HepG2 (cell line): ENCODE results near the gene ABCG5. TPM values are rescaled to one million over a fixed set of nuclear protein-coding genes. Genes with fewer than 3 reads are reported as not detected.

ENCODE experiments used
- FOXA1 ChIP-seq, 2 experiments: fragments of 450-650 bp in 1 of 2; sonication (generic) in 1 of 2; formaldehyde crosslinking in 1 of 2; IDR thresholded peaks; 2 replicates each; pipeline versions ENCODE4 v1.4.0 to v1.6.1; 2016 to 2020; ENCODE audit warnings: missing genetic modification reagents in 1 of 2
- NFRKB ChIP-seq: fragments of 450-650 bp; IDR thresholded peaks from 2 replicates; pipeline ENCODE4 v1.6.1; 2017
- ONECUT2 ChIP-seq: sonication (generic); formaldehyde crosslinking; IDR thresholded peaks from 2 replicates; pipeline ENCODE4 v1.4.0; 2020; ENCODE audit warnings: missing genetic modification reagents
- RNF2 ChIP-seq: fragments of 450-650 bp; conservative IDR thresholded peaks from 2 replicates; pipeline ENCODE4 v1.6.1; 2016; ENCODE audit warnings: low read depth
- SNRNP70 ChIP-seq: fragments of 200-400 bp; formaldehyde crosslinking; IDR thresholded peaks from 2 replicates; pipeline ENCODE4 v1.6.1; 2017; ENCODE audit warnings: mild to moderate bottlenecking, low read depth, low read length, moderate library complexity
- TAF15 ChIP-seq: fragments of 200-400 bp; formaldehyde crosslinking; IDR thresholded peaks from one replicate; pipeline ENCODE4 v1.6.1; 2018; ENCODE audit warnings: mild to moderate bottlenecking, low read depth, low read length; ENCODE audit not compliant: poor library complexity, severe bottlenecking
- TCF7 ChIP-seq: sonication (generic); IDR thresholded peaks from 2 replicates; pipeline ENCODE4 v1.6.1; 2016; ENCODE audit warnings: antibody characterized with exemption, low read depth
- ZBTB3 ChIP-seq: sonication (generic); formaldehyde crosslinking; IDR thresholded peaks from 2 replicates; pipeline ENCODE4 v1.4.0; 2020; ENCODE audit warnings: low read depth, mild to moderate bottlenecking, moderate library complexity, missing genetic modification reagents, borderline replicate concordance
- ZNF569 ChIP-seq: sonication (generic); formaldehyde crosslinking; IDR thresholded peaks from 2 replicates; pipeline ENCODE4 v1.5.0; 2020; ENCODE audit warnings: mild to moderate bottlenecking, missing genetic modification reagents, moderate library complexity, borderline replicate concordance
- ZNF670 ChIP-seq: sonication (generic); formaldehyde crosslinking; IDR thresholded peaks from 2 replicates; pipeline ENCODE4 v1.8.0; 2022; ENCODE audit warnings: mild to moderate bottlenecking, missing genetic modification reagents, borderline replicate concordance
- polyA plus RNA-seq, 8 experiments: library from polyadenylated mRNA; depleted of rRNA in 3 of 8; stranded (reverse) in 7 of 8; unstranded in 1 of 8; fragments of >200 nt; fragmentation: Illumina TruSeq in 4 of 8; extraction: Trizol in 4 of 8; gene quantifications; 2 replicates each; pipeline versions ENCODE4 v1.2.1 to v1.2.3, GENCODE V29; 2011 to 2016; ENCODE audit warnings: low read depth in 4 of 8, missing spikeins in 1 of 8, mixed read lengths in 1 of 8; ENCODE audit not compliant: insufficient read depth in 1 of 8
- total RNA-seq, 5 experiments: library from RNA; depleted of rRNA; stranded (reverse); fragments of >200 nt; fragmentation: Illumina TruSeq; extraction: Trizol; gene quantifications; 2 replicates each; pipeline ENCODE4 v1.2.3, GENCODE V29; 2016; ENCODE audit warnings: low read depth in 1 of 5
- TF ChIP-seq, protein P1 (sequence below): IDR thresholded peaks from 2 replicates; pipeline ENCODE4 v1.6.1; 2016; ENCODE audit warnings: missing biosample characterization, missing genetic modification reagents, low read depth
- TF ChIP-seq, protein P2 (sequence below): IDR thresholded peaks from 2 replicates; pipeline ENCODE4 v1.6.1; 2016; ENCODE audit warnings: low read depth
- TF ChIP-seq, protein P3 (sequence below): sonication (generic); formaldehyde crosslinking; IDR thresholded peaks from 2 replicates; pipeline ENCODE4 v1.5.0; 2020; ENCODE audit warnings: missing genetic modification reagents, mild to moderate bottlenecking, borderline replicate concordance
- TF ChIP-seq, protein P4 (sequence below): sonication (generic); formaldehyde crosslinking; IDR thresholded peaks from 2 replicates; pipeline ENCODE4 v1.5.0; 2020; ENCODE audit warnings: mild to moderate bottlenecking, missing genetic modification reagents
- TF ChIP-seq, protein P5 (sequence below): sonication (generic); formaldehyde crosslinking; IDR thresholded peaks from 2 replicates; pipeline ENCODE4 v1.4.0; 2020; ENCODE audit warnings: missing genetic modification reagents

ABCG5 gene
- total and polyA plus RNA-seq, 2 of the 13 experiments (the other 11 are each of a cell fraction or from before 2014, with no cell fraction given) = 15.1 to 39.0 TPM

DNA sequence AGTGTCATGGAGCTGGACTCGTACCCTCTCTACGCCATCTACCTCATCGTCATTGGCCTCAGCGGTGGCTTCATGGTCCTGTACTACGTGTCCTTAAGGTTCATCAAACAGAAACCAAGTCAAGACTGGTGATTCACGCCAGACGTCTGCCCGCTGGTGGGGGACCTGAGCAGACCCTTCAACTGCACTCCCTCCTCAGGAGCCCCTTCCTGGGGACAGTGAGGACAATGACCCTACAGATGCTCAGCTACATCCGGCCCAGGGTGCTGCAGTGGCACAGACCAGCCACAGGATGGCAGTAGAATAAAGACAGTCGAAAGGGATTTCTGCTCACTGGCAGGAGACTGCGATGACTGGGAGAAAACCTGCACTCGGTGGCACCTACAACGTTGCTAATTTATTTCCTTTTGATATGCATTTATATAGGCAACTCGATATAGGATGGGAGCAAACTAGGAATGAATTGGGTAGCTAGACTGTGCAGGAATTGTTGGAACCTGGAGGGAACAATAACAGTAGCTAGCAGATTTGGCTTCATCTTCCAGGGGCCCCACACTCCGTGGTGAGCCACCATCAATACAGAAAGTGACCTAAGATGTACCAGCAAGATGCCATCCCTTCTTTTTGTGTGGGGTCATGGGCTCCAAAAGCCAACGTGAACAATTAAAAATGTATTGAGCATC, 39.3 kb upstream of the ABCG5 start (continued):
- TF ChIP-seq, protein P1, sequence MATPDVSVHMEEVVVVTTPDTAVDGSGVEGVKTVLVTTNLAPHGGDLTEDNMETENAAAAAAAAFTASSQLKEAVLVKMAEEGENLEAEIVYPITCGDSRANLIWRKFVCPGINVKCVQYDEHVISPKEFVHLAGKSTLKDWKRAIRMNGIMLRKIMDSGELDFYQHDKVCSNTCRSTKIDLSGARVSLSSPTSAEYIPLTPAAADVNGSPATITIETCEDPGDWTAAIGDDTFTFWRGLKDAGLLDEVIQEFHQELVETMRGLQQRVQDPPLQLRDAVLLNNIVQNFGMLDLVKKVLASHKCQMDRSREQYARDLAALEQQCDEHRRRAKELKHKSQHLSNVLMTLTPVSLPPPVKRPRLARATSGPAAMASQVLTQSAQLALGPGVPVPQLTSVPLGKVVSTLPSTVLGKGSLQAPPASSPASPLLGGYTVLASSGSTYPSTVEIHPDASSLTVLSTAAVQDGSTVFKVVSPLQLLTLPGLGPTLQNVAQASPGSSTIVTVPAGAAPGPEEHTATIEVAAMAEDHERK (CRISPR knock-in tag) = no peak
- TF ChIP-seq, protein P2, sequence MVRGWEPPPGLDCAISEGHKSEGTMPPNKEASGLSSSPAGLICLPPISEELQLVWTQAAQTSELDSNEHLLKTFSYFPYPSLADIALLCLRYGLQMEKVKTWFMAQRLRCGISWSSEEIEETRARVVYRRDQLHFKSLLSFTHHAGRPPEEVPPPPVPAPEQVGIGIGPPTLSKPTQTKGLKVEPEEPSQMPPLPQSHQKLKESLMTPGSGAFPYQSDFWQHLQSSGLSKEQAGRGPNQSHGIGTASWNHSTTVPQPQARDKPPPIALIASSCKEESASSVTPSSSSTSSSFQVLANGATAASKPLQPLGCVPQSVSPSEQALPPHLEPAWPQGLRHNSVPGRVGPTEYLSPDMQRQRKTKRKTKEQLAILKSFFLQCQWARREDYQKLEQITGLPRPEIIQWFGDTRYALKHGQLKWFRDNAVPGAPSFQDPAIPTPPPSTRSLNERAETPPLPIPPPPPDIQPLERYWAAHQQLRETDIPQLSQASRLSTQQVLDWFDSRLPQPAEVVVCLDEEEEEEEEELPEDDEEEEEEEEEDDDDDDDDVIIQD (CRISPR knock-in tag) = no peak
- TF ChIP-seq ONECUT2 (CRISPR knock-in tag) (no peak), SNRNP70 (no peak), TCF7 (no peak), ZNF569 (CRISPR knock-in tag) (no peak), TAF15 (no peak), ZBTB3 (CRISPR knock-in tag) (no peak), ZNF670 (no peak), NFRKB (no peak), RNF2 (no peak), FOXA1 (IDR thresholded peaks at IDR 0.05) (no peak), FOXA1 (CRISPR knock-in tag; IDR thresholded peaks at IDR 0.05) (no peak)
- TF ChIP-seq, protein P3, sequence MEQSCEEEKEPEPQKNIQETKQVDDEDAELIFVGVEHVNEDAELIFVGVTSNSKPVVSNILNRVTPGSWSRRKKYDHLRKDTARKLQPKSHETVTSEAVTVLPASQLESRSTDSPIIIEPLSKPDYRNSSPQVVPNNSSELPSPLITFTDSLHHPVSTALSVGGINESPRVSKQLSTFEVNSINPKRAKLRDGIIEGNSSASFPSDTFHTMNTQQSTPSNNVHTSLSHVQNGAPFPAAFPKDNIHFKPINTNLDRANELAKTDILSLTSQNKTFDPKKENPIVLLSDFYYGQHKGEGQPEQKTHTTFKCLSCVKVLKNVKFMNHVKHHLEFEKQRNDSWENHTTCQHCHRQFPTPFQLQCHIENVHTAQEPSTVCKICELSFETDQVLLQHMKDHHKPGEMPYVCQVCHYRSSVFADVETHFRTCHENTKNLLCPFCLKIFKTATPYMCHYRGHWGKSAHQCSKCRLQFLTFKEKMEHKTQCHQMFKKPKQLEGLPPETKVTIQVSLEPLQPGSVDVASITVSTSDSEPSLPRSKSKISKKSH = 0 out of 2 replicates have a peak, but pooled peaks have one; percentile 67
- TF ChIP-seq, protein P4, sequence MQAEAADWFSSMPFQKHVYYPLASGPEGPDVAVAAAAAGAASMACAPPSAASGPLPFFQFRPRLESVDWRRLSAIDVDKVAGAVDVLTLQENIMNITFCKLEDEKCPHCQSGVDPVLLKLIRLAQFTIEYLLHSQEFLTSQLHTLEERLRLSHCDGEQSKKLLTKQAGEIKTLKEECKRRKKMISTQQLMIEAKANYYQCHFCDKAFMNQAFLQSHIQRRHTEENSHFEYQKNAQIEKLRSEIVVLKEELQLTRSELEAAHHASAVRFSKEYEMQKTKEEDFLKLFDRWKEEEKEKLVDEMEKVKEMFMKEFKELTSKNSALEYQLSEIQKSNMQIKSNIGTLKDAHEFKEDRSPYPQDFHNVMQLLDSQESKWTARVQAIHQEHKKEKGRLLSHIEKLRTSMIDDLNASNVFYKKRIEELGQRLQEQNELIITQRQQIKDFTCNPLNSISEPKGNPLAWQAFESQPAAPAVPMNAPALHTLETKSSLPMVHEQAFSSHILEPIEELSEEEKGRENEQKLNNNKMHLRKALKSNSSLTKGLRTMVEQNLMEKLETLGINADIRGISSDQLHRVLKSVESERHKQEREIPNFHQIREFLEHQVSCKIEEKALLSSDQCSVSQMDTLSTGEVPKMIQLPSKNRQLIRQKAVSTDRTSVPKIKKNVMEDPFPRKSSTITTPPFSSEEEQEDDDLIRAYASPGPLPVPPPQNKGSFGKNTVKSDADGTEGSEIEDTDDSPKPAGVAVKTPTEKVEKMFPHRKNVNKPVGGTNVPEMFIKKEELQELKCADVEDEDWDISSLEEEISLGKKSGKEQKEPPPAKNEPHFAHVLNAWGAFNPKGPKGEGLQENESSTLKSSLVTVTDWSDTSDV (CRISPR knock-in tag) = no peak
- TF ChIP-seq, protein P5, sequence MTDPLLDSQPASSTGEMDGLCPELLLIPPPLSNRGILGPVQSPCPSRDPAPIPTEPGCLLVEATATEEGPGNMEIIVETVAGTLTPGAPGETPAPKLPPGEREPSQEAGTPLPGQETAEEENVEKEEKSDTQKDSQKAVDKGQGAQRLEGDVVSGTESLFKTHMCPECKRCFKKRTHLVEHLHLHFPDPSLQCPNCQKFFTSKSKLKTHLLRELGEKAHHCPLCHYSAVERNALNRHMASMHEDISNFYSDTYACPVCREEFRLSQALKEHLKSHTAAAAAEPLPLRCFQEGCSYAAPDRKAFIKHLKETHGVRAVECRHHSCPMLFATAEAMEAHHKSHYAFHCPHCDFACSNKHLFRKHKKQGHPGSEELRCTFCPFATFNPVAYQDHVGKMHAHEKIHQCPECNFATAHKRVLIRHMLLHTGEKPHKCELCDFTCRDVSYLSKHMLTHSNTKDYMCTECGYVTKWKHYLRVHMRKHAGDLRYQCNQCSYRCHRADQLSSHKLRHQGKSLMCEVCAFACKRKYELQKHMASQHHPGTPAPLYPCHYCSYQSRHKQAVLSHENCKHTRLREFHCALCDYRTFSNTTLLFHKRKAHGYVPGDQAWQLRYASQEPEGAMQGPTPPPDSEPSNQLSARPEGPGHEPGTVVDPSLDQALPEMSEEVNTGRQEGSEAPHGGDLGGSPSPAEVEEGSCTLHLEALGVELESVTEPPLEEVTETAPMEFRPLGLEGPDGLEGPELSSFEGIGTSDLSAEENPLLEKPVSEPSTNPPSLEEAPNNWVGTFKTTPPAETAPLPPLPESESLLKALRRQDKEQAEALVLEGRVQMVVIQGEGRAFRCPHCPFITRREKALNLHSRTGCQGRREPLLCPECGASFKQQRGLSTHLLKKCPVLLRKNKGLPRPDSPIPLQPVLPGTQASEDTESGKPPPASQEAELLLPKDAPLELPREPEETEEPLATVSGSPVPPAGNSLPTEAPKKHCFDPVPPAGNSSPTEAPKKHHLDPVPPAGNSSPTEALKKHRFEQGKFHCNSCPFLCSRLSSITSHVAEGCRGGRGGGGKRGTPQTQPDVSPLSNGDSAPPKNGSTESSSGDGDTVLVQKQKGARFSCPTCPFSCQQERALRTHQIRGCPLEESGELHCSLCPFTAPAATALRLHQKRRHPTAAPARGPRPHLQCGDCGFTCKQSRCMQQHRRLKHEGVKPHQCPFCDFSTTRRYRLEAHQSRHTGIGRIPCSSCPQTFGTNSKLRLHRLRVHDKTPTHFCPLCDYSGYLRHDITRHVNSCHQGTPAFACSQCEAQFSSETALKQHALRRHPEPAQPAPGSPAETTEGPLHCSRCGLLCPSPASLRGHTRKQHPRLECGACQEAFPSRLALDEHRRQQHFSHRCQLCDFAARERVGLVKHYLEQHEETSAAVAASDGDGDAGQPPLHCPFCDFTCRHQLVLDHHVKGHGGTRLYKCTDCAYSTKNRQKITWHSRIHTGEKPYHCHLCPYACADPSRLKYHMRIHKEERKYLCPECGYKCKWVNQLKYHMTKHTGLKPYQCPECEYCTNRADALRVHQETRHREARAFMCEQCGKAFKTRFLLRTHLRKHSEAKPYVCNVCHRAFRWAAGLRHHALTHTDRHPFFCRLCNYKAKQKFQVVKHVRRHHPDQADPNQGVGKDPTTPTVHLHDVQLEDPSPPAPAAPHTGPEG (CRISPR knock-in tag) = no peak
